GM19395 (cell line): Measurements from ENCODE around the gene KLF7.
A peak's percentile ranks its signal among the peaks of the same experiment; 100 is the strongest.

Experiments used
- ATAC-seq: cut with Tn5 transposase; IDR thresholded peaks from one replicate; pipeline ENCODE4 v1.9.1; 2021; ENCODE audit warnings: mild to moderate bottlenecking, moderate library complexity; ENCODE audit not compliant: unreplicated experiment

KLF7 gene

GRCh38 chr2:207150284-207150683 lies 15.5 kb downstream of the KLF7 start:
- peak; percentile 46 for ATAC-seq

DNA sequence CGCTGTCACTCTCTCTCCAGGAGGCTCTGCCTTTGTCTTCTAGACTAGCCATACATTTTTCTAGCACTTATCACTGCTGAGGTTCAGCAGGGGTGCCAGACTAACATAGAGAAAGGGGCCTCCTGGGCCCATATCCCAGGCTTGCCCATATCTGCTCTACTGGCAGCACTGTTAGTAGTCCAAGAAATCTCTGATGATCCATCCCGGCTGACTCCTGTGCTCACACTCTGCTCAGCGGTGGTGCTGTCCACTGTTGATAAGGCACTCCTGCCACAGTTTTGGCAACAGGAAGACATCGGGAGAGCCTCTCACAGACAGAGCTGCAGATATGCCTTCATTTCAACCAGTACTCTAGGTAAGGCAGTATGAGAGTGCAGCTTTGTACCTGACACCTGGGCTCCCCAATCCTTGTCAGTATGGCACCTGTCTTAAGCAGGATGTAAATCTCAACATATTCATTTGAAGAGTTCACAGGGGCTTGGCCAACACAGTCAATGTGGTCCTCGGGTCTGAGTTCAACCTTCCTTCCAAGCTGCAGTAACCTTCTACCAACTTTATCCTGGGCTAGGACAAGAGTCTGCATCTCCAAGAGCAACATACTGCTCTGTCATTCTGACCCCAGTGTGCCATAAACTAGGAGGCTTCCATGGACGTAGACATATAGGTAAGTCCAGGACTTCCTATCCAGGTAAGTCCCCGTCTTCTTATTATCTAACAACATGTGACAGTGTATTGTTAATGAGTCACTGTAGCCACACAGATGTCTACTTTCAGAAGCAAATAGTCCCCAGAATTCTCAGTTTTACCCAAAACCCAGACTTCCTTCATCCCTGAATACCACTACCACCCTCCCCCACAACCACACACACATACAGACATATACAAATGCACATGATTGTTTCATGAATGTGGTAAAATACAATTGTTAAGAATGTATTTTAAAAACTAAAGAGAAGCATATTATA lies 16.2 kb downstream of the KLF7 start:
- peak; percentile 92 for ATAC-seq

GRCh38 chr2:207148020-207148419 lies 17.7 kb downstream of the KLF7 start:
- ATAC-seq: no peak

- no peak for ATAC-seq
Observed at GRCh38 chr2:207144173-207144785, 21.5 kb downstream of the KLF7 start.

DNA sequence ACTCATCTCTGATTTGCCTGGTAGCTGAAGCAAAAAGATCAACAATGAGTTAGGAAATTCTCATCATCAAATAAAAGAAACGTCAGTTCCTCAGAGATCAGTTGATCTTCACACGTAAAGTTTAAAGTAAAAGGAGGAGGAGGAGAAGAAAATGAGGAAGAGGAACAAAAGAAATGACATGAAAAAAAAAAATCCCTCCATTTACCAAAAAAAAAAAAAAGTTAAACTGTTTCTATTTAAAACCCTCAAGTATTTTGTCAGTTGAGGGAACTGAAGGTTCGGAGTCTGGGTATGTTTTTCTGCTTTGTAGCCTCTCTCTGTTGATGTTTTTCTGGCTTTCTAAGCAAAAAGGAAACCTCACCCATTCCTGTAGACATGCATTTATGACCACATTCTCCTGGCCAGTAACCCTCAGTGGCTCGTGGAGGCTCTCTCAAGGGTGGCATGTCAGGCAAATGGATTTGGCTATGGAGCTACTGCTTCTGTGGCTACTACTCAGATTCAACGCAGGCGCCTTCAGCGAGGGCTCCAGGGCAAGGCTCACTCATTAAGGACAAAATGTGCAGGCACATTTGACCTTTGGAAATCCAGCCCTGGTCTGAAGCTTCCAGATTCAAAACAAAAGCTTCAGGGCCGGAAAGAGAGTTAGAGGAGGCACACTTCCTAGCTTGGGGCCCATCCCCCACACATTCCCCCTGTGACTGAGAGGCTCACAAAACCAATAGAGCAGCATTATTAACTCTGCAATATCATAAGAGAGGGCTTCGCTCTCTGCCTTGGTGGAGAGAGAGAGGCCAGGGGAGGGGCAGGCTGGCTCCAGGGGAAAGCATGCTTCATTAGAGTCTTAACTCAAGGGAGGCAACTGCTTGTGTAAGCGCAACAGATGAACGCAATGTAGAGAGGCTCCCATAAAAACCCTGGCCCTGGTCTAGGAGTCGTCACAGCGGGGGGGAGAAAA lies 22.3 kb downstream of the KLF7 start:
- peak; percentile 68 for ATAC-seq

DNA sequence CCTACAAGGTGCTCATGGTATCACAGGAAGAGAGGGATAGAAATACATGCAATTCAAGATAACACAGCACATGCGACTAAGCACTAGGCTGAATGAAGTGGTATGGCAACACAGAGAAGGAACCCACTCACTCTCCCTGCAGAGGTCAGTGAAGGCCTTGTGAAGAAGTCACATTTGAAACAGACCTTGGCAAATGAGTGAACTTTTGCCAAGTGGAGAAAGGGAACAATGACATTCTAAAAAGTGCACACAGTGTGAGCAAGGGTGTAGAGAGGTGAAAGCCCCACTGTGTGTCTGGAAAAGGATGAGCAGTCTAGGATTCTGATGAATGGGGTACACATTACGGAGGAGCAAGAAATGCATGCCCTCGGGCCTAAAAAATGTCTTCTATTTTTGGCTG lies 23.3 kb downstream of the KLF7 start:
- ATAC-seq: no peak

- no peak for ATAC-seq
Observed at GRCh38 chr2:207141386-207141785, 24.4 kb downstream of the KLF7 start.

- no peak for ATAC-seq
Observed at GRCh38 chr2:207140265-207140664, 25.5 kb downstream of the KLF7 start.

GRCh38 chr2:207139552-207139951 lies 26.2 kb downstream of the KLF7 start:
- ATAC-seq: no peak

DNA sequence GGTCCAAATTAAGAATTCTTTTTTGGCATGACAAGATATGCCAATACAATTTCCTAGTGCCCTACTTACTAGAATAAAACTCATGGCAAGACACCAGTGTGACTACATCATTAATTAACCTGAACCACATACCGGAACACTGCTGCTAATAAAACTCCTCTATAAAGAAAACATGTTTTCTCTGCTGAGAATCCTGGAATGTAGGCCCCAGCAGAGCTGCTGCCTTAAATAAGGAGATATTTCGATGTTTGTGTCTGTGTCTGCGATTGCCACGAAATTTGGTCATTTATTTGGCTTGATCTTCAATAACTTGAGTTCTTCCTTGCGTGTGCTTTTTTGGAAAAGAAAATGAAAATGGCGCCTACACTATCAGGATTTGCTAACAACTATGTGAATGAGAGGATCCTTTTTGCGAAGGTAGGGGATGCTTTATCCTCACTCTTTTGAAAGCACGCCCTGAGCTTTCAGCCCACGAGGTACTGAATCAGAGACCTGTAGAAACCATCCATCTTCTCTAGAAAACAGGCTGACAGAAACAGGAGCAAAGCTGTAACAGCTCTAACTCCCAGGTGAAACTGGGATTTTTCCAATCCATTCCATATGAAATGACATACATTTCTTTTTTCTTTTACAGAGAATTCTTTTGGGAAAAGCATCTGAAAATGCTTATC lies 27.0 kb downstream of the KLF7 start:
- ATAC-seq: no peak

DNA sequence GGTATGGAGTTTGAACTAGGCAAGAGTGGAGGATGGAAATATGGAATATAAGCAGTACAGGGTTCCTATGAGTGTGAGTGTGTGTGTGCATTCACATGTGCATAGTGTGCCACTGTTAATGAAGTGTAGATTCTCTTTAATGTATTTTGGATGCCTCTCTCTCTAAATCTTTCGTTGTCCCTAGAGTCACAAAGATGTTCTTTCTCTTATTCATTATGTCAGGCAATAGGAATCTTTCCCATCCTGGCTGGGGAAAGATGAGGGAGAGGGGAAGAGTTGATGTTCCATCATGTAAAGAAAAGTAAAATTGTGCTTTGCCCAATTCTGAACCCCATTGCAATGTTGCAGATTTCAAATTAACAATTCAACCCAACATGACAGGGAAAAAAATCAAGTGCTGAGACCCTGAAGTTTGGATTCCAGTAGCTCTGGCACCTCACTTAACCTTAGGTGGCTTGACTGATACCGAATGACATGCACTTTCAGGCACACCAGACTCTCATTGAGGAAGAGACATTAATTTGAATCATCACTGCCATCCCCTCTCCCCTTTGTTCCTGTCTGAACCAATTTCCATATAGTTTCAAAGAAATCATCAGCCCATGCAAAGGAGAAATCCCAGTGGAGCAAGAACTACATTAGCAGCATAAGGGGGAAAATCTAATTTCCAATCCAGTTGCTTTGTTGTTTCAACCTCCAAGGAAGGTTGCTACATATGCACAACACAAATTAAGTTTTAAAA lies 28.0 kb downstream of the KLF7 start:
- ATAC-seq: no peak

GRCh38 chr2:207136874-207137273 lies 28.9 kb downstream of the KLF7 start:
- no peak for ATAC-seq

GRCh38 chr2:207135801-207136457 lies 29.8 kb downstream of the KLF7 start:
- no peak for ATAC-seq

DNA sequence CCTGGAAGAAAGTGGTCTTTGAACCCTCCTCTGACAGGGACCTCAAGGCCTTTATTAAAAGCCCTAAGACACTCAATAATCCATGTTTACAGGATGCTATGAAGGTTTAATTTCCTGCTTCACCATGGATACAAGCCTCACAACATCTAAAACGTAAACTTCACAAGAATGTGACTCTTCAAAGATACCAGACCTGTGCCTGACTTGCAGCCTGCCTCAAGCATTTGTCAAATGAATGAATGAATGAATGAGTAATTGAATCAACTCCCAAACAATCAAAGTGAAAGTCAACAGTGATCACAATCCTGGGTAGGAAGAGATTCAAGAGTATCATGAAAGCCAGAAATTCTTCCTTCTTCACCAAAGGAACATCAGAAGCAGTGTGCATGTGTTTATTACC lies 30.4 kb downstream of the KLF7 start:
- no peak for ATAC-seq

DNA sequence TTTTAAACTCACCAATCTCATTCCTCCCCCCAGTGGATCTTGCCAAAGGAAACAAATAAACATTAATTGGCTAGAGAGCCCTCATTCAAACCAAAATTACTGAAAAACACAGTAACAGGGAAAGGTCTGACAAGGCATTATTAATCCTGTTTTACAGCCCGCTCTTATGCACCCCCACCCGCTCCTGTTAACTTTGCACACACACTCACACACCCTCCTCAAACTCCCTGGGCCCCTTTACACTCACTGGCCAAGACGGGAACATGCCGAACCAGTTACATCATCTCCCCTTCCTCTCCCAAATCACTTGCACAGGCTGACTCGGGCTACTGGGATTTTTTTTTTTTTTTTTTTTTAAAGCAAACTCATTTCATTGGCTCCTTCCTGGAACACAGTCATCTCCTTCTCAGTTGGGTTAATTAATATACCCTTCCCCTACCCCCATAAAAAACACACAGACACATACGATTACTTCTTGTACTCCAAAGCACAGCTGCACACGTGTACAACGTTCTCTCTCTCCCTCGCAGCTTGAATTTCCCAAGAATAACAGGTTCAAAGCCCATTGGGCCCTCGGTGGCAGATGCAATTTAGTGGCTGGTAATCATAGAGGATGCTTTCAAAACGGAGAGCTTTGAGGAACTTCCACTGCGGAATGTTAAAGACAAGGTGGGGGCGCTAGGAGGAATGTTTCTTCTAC lies 31.8 kb downstream of the KLF7 start:
- ATAC-seq: no peak

DNA sequence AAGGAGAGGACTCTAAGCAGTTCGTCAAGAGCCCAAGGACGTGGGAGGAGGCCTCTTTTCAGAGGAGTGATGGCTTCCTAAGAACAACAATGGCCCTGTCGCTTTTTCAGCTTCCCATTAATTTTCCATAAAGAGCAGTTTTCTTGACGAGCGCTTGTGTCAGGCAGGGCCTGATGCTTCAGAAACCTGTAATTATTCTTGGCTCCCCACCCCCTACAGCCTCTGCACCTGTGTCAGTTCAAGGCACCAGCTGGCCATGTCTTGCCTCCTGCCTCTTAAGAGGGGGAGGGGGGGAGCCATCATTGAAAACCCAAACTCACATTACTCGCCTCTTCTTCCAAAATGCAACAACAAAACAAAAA lies 32.3 kb downstream of the KLF7 start:
- no peak for ATAC-seq

DNA sequence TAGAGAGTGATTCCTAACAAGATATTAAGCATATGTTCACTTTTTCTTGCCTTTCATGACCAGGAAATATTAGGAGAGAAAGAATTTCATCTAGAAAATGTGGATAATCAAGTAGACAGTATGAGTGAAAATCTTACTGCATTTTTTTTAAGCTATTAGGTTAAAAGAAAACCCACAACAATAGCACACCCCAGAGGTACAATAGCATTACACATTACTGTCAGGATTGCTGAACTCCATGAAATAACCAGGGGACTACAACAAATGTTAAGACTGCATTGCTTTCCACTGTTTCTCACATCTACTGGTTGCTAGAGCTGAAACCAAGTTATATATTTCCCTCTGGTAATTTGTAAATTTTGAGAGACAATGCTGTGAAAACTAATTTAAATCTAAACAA lies 33.7 kb downstream of the KLF7 start:
- no peak for ATAC-seq

- ATAC-seq: no peak
Observed at GRCh38 chr2:207131594-207131993, 34.2 kb downstream of the KLF7 start.

GRCh38 chr2:207130958-207131521 lies 34.7 kb downstream of the KLF7 start:
- ATAC-seq: no peak
